Measurements from ENCODE around the gene EMILIN2.

- TF ChIP-seq CTCF (IDR thresholded peaks at IDR 0.05; ENCODE audit: extremely low read depth in 1 of 2, insufficient read depth in 1 of 2, low read depth in 1 of 2, low read length in 2 of 2): no peak
- TF ChIP-seq EZH2 (IDR thresholded peaks at IDR 0.05; ENCODE audit: borderline replicate concordance, low read depth, low read length, severe bottlenecking): no peak
- no peak for TF ChIP-seq POLR2AphosphoS5 (IDR thresholded peaks at IDR 0.05; ENCODE audit: insufficient read depth, low read depth, low read length)
- TF ChIP-seq POLR2A (IDR thresholded peaks at IDR 0.05; ENCODE audit: low read depth, low read length): no peak
- no peak for TF ChIP-seq MYC (IDR thresholded peaks at IDR 0.05; ENCODE audit: low read depth, low read length)
- no peak for TF ChIP-seq MAX (IDR thresholded peaks at IDR 0.05; ENCODE audit: insufficient read depth, insufficient read length)
- no peak for TF ChIP-seq GATA2 (IDR thresholded peaks at IDR 0.05; ENCODE audit: insufficient read depth, insufficient read length, low read depth, low read length)
Observed at GRCh38 chr18:2919600-2919999, 72.8 kb downstream of the EMILIN2 start.
